Measurements from ENCODE around the gene INPPL1.

The INPPL1 gene

GRCh38 chr11:72223615-72224563, 678 bp upstream of the INPPL1 start:
- H3K9me3 Mint-ChIP-seq = no peaks in the 10 kb centered on the region
- DNase-seq = peak; percentile 77
- H3K4me3 Mint-ChIP-seq = peak overlapping the region; percentile 91
- peaks cover 27% of the 10 kb centered on the region for H3K36me3 Mint-ChIP-seq (ENCODE audit: low read depth)
- H3K4me1 Mint-ChIP-seq (ENCODE audit: low read depth) = peaks cover 26% of the 10 kb centered on the region
- H3K27me3 Mint-ChIP-seq = peaks cover under 1% of the 10 kb centered on the region
- H3K27ac Mint-ChIP-seq = peak overlapping the region; percentile 90

GRCh38 chr11:72225411-72225951, 914 bp downstream of the INPPL1 start:
- peak; percentile 66 for DNase-seq
- H3K4me1 Mint-ChIP-seq (ENCODE audit: low read depth) = peaks cover 26% of the 10 kb centered on the region

GRCh38 chr11:72226701-72227100, 2.1 kb downstream of the INPPL1 start:
- H3K27ac Mint-ChIP-seq = no peak overlapping the region
- no peak for DNase-seq
- H3K9me3 Mint-ChIP-seq = no peaks in the 10 kb centered on the region
- H3K4me1 Mint-ChIP-seq (ENCODE audit: low read depth) = peaks cover 24% of the 10 kb centered on the region
- H3K4me3 Mint-ChIP-seq = no peak overlapping the region
- H3K36me3 Mint-ChIP-seq (ENCODE audit: low read depth) = peaks cover 54% of the 10 kb centered on the region
- no peaks in the 10 kb centered on the region for H3K27me3 Mint-ChIP-seq

More at GRCh38 chr11:72225411-72225951, 914 bp downstream of the INPPL1 start:
- Mint-ChIP-seq H3K4me3 (peak overlapping the region; percentile 84), H3K36me3 (ENCODE audit: low read depth) (peaks cover 43% of the 10 kb centered on the region), H3K27ac (peak overlapping the region; percentile 81), H3K27me3 (no peaks in the 10 kb centered on the region), H3K9me3 (no peaks in the 10 kb centered on the region)

- Mint-ChIP-seq H3K4me1 (ENCODE audit: low read depth) (peaks cover 18% of the 10 kb centered on the region), H3K27ac (peak overlapping the region; percentile 47), H3K4me3 (no peak overlapping the region), H3K36me3 (ENCODE audit: low read depth) (peaks cover 63% of the 10 kb centered on the region), H3K9me3 (no peaks in the 10 kb centered on the region), H3K27me3 (no peaks in the 10 kb centered on the region)
- DNase-seq = no peak
Measured at GRCh38 chr11:72227316-72228228, 3.0 kb downstream of the INPPL1 start.

GRCh38 chr11:72228229-72228843, 3.8 kb downstream of the INPPL1 start:
- Mint-ChIP-seq H3K27ac (no peak overlapping the region), H3K36me3 (ENCODE audit: low read depth) (peaks cover 71% of the 10 kb centered on the region), H3K27me3 (no peaks in the 10 kb centered on the region), H3K9me3 (no peaks in the 10 kb centered on the region), H3K4me1 (ENCODE audit: low read depth) (peaks cover 13% of the 10 kb centered on the region), H3K4me3 (no peak overlapping the region)
- no peak for DNase-seq

GRCh38 chr11:72228844-72229231, 4.3 kb downstream of the INPPL1 start:
- Mint-ChIP-seq H3K9me3 (no peaks in the 10 kb centered on the region), H3K36me3 (ENCODE audit: low read depth) (peaks cover 76% of the 10 kb centered on the region), H3K27ac (no peak overlapping the region), H3K4me3 (no peak overlapping the region), H3K4me1 (ENCODE audit: low read depth) (peaks cover 13% of the 10 kb centered on the region), H3K27me3 (no peaks in the 10 kb centered on the region)
- no peak for DNase-seq

GRCh38 chr11:72229336-72229924, 4.9 kb downstream of the INPPL1 start:
- Mint-ChIP-seq H3K9me3 (no peaks in the 10 kb centered on the region), H3K36me3 (ENCODE audit: low read depth) (peaks cover 77% of the 10 kb centered on the region), H3K27ac (peak overlapping the region; percentile 53), H3K4me1 (ENCODE audit: low read depth) (peaks cover 13% of the 10 kb centered on the region), H3K27me3 (no peaks in the 10 kb centered on the region), H3K4me3 (no peak overlapping the region)
- DNase-seq = no peak

- no peaks in the 10 kb centered on the region for H3K9me3 Mint-ChIP-seq
- H3K36me3 Mint-ChIP-seq (ENCODE audit: low read depth) = peaks cover 83% of the 10 kb centered on the region
- H3K4me1 Mint-ChIP-seq (ENCODE audit: low read depth) = peaks cover 13% of the 10 kb centered on the region
- H3K4me3 Mint-ChIP-seq = no peak overlapping the region
- no peaks in the 10 kb centered on the region for H3K27me3 Mint-ChIP-seq
- no peak overlapping the region for H3K27ac Mint-ChIP-seq
- DNase-seq = no peak
Measured at GRCh38 chr11:72229925-72230763, 5.6 kb downstream of the INPPL1 start.

GRCh38 chr11:72230764-72231365, 6.3 kb downstream of the INPPL1 start:
- Mint-ChIP-seq H3K27ac (peak overlapping the region; percentile 29), H3K4me3 (no peak overlapping the region), H3K4me1 (ENCODE audit: low read depth) (peaks cover 5% of the 10 kb centered on the region), H3K36me3 (ENCODE audit: low read depth) (peaks cover 84% of the 10 kb centered on the region), H3K9me3 (no peaks in the 10 kb centered on the region), H3K27me3 (no peaks in the 10 kb centered on the region)
- no peak for DNase-seq

- H3K4me1 Mint-ChIP-seq (ENCODE audit: low read depth) = no peaks in the 10 kb centered on the region
- DNase-seq = no peak
- H3K27me3 Mint-ChIP-seq = no peaks in the 10 kb centered on the region
- no peak overlapping the region for H3K4me3 Mint-ChIP-seq
- H3K36me3 Mint-ChIP-seq (ENCODE audit: low read depth) = peaks cover 92% of the 10 kb centered on the region
- no peaks in the 10 kb centered on the region for H3K9me3 Mint-ChIP-seq
- peak overlapping the region; percentile 29 for H3K27ac Mint-ChIP-seq
Measured at GRCh38 chr11:72231396-72232259, 7.1 kb downstream of the INPPL1 start.

GRCh38 chr11:72232260-72233055, 7.9 kb downstream of the INPPL1 start:
- no peaks in the 10 kb centered on the region for H3K4me1 Mint-ChIP-seq (ENCODE audit: low read depth)
- no peak for DNase-seq
- H3K36me3 Mint-ChIP-seq (ENCODE audit: low read depth) = peaks cover 98% of the 10 kb centered on the region
- H3K27me3 Mint-ChIP-seq = no peaks in the 10 kb centered on the region
- no peak overlapping the region for H3K27ac Mint-ChIP-seq
- no peak overlapping the region for H3K4me3 Mint-ChIP-seq
- H3K9me3 Mint-ChIP-seq = no peaks in the 10 kb centered on the region
